ENCODE data around the gene NXPE4. TPM values are rescaled to one million over a fixed set of nuclear protein-coding genes. Genes with fewer than 3 reads are reported as not detected.

NXPE4 gene
- total RNA-seq, 1 donor from 2014 or later, result not detected

GRCh38 chr11:114559425-114560310 lies 35.9 kb downstream of the NXPE4 start, which contains the start of gene NXPE1:
NXPE1 (minus strand) TSS chr11:114559881; CDS start chr11:114551201, 8,680 bp downstream.
- DNase-seq, result peak; percentile 33

GRCh38 chr11:114556135-114556534 lies 39.5 kb downstream of the NXPE4 start:
- DNase-seq, result no peak

- DNase-seq, result no peak
Measured at GRCh38 chr11:114553642-114554041, 41.9 kb downstream of the NXPE4 start.

- no peak for DNase-seq
Measured at GRCh38 chr11:114551060-114551459, 44.5 kb downstream of the NXPE4 start.

GRCh38 chr11:114525682-114526081 lies 69.9 kb downstream of the NXPE4 start:
- DNase-seq, result no peak

- no peak for DNase-seq
Measured at GRCh38 chr11:114524122-114524521, 71.5 kb downstream of the NXPE4 start.

GRCh38 chr11:114522818-114523217 lies 72.8 kb downstream of the NXPE4 start:
- no peak for DNase-seq

Small RNAs within 50 kb of the gene (small RNA-seq; reads per million reads assigned to genes)
- not detected for gene RF01210 (ENCODE audit: low replicate concordance)

Other genes starting within 250 kb of the NXPE4 start
- gene C11orf71, start 195.3 kb downstream of the NXPE4 start, total RNA-seq, result 9.3 TPM
- gene RBM7, start 195.1 kb downstream of the NXPE4 start, total RNA-seq, result 25.8 TPM
- 48.7 TPM for gene REXO2, start 156.3 kb downstream of the NXPE4 start, total RNA-seq
- not detected for gene NXPE1, start 35.9 kb downstream of the NXPE4 start, total RNA-seq
- gene NXPE2, start 82.7 kb upstream of the NXPE4 start, total RNA-seq, result 0.31 TPM